Activated CD8-positive, alpha-beta memory T cell treated with anti-CD3 and anti-CD28 coated beads, Interleukin-2, amount 50 U/mL, for 24 hours (primary cell): ENCODE measurements around the gene RNPEPL1.
A peak's percentile ranks its signal among the peaks of the same experiment; 100 is the strongest.

ENCODE experiments used
- DNase-seq: peaks from one replicate; pipeline ENCODE4 v3.0.0-alpha.2; 2020; ENCODE audit errors: extremely low read depth

RNPEPL1 gene

DNA sequence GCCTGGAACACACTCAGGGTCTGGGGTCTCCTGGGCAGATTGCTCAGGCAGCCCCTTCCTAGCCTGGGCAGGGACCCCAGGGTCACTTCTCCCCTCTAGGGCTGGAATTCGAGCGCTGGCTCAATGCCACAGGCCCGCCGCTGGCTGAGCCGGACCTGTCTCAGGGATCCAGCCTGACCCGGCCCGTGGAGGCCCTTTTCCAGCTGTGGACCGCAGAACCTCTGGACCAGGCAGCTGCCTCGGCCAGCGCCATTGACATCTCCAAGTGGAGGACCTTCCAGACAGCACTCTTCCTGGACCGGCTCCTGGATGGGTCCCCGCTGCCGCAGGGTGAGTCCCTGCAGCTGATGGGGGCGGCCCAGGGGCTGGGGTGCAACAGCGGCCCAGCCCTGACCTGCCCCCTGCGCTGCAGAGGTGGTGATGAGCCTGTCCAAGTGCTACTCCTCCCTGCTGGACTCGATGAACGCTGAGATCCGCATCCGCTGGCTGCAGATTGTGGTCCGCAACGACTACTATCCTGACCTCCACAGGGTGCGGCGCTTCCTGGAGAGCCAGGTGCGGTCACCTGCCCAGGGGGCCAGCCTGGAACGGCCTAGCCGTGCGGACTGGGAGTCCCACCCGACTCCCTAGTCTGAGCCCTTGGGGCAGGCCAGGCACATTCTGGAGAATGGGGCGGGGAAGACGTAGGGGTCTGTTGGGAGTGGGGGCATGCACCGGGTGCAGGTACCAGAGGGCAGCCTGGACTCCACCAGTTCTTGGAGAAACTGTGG lies 8.3 kb downstream of the RNPEPL1 start:
- DNase-seq = no peak

DNA sequence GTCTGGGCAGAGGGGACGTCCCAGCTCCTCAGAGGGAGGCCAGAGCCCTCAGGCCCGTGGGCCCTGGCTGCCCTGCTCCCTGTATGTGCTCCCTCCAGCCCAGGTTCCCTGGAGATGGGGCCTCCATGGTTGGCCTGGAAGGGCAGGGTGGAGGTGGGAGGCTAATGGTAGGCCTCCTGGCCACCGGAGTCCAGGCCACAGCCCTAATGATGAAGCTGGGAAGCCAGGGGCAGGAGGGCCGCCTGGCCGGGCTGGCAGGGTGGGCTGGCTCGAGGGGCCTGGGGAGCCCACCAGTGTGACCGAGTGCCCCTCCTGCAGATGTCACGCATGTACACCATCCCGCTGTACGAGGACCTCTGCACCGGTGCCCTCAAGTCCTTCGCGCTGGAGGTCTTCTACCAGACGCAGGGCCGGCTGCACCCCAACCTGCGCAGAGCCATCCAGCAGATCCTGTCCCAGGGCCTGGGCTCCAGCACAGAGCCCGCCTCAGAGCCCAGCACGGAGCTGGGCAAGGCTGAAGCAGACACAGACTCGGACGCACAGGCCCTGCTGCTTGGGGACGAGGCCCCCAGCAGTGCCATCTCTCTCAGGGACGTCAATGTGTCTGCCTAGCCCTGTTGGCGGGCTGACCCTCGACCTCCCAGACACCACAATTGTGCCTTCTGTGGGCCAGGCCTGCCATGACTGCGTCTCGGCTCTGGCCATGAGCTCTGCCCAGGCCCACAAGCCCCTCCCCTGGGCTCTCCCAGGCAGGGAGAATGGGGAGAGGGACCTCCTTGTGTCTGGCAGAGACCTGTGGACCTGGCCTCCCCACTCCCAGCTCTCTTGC lies 9.2 kb downstream of the RNPEPL1 start:
- DNase-seq = no peak

DNA sequence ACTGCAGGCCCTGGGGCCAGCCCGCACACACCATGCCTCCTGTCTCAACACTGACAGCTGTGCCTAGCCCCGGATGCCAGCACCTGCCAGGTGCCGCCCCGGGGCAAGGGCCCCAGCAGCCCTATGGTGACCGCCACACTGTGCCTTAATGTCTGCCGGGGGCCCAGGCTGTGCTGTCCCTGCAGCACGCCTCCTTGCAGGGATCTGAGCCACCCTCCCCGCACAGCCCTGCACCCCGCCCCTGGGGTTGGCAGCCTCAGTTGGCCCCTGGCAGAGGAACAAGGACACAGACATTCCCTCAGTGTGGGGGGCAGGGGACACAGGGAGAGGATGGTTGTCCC lies 9.8 kb downstream of the RNPEPL1 start:
- DNase-seq = no peak

DNA sequence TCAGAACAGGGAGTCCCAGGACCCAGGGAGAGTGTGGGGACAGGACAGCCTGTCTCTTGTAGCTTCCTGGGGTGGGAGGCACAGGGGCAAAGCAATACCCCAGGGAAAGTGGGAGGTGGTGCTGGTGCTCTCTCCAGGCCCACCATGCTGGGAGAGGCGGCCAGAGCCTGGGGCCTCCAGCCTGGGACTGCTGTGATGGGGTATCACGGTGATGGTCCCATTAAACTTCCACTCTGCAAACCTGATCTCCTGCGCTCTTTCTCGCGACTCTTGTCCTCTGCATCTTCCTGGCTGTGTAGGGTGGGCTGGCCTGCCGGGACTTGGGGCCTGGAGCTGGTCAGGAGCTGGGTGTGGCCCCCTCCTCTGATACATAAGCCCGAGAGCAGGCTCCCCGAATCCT lies 10.2 kb downstream of the RNPEPL1 start:
- no peak for DNase-seq

DNA sequence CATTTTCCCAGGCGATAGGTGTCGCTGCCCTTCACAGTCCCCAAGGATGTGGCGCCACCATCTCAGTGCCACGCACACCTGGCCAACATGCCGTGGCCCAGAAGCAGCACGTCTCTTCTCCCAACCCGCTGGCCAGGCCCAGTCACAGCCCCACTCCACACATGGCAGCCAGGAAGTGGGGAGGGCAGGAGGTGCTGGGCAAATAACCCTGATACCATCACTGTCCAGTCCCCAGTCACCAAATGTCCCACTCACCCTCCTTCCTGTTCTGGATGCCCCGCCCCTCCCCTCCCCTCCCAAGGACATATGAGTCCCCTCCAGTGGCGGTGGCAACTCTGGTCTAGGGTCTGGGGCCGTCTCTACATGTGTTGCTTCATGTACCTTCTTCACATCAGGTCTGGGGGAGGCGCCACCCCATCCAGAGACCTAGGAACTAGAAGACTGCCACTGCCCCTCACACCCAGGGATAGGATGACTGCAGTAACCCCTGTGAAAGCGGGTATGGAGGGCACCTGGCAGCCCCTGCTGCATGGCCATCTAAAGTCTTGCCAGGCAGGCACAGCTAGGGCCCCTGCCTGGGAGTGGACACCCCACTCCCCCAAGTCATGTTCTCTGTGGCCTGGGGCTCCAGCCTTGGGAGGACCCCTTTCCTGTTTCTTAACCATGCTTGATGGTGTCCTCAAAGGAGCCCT lies 10.9 kb downstream of the RNPEPL1 start:
- no peak for DNase-seq

- no peak for DNase-seq
Measured at GRCh38 chr2:240579771-240580614, 11.7 kb downstream of the RNPEPL1 start.

DNA sequence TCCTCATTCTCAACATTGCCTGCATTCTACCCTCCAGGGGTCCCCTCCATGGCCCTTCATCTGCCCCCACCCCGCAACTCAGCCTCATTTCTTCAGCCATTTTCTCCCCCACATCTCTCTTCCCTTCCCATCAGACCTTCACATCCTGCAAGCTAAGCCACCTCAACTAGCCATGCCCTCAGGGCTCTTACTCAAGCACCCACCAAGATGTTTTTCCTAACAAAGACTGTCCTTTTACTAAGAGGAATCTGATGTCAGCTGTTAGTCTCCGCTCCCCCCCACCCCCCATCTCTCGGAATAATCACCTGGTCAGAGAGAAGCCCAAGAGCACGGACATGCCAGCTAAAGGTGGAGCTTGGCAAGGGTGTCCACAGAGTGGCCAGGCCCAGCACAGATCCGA lies 13.5 kb downstream of the RNPEPL1 start:
- DNase-seq = no peak

DNA sequence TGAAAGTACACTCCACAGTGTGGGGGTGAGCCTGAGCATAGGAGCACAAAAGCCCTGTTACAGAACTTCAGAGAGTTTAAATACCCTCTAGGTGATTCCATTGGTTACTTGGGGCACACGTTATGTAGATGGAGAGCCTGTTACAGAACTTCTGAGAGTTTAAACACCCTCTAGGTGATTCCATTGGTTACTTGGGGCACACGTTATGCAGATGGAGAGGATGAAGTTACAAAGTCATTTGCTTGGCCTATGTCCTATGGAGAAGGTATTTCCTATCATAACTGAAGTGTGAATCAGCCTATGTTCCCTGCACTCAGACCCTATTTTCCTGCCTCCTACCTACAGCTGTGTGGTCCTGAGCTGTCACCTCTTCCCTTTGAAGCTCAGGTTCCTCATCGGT lies 14.5 kb downstream of the RNPEPL1 start:
- no peak for DNase-seq

DNA sequence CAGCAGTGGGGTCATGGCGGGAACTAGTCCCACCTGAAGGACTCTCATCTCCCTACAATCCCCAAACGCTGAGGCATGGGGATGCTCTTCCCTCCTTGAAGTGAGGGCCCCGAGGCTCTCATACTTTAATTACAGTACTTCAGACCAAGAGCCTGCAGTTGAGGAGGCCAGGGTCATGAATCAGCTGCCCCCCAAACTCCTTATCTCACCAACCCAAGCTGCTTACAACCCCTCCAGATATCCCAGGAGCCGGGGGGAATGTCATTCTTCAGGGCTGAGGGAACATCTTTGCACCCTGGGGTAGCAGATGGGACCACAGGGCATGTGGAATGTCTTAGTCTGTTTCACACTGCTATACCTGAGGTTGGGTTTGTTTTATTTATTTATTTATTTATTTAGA lies 15.5 kb downstream of the RNPEPL1 start:
- no peak for DNase-seq

DNA sequence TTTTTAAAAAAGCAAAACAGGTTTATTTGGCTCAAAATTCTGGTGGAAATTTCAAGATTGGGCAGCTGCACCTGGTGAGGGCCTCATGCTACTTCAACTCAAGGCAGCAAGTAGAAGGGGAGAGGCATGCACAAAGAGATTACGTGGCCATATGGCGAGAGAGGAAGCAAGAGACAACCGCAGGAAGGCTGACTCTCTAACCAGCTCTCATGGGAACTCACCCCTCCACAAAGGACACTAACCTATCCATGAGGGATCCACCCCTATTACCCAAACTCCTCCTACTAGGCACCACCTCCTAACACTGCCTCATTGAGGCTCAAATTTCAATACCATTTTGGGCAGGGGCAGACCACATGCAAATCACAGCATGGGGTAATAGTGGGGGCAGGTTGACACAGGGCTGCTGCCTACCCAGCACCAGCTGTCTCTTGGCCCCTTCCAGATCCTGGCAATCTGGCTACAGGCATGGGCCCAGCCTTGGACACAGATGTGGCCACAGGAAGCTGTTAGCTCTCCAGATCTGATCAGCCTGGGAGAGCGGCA lies 16.3 kb downstream of the RNPEPL1 start:
- no peak for DNase-seq

- DNase-seq = no peak
Measured at GRCh38 chr2:240585101-240585500, 16.8 kb downstream of the RNPEPL1 start.

DNA sequence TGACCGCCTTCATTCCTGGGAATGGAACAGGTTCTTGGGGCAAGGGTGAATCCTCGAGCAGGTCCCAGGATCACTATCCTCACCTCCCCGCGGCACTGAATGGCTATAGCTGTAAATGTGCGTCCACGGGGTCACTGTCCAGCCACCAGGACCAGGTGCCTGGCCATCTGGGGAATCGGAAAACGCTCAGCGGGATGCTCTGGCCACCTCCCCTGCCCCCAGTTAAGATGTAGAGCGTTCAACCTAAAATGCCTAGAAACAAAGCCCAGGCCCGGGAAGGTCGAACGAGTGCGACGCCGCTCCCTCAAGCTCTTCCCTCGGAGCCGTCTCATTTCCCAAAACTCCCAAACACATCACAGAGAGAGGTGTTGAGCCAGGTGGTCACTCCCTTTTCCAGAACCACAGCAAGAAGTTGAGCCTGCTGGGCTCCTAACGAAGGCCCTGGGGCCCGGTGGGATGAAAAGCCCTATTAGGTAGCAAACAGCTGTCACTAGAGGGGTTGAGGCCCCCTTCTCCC lies 17.5 kb downstream of the RNPEPL1 start:
- DNase-seq = no peak

GRCh38 chr2:240586198-240586918 lies 18.1 kb downstream of the RNPEPL1 start, which contains the start of gene CAPN10:
CAPN10 (plus strand) TSS chr2:240586734; CDS start chr2:240586912, 178 bp downstream.
- DNase-seq = peak; percentile 93

- DNase-seq = no peak
Measured at GRCh38 chr2:240586919-240587800, 18.9 kb downstream of the RNPEPL1 start.

DNA sequence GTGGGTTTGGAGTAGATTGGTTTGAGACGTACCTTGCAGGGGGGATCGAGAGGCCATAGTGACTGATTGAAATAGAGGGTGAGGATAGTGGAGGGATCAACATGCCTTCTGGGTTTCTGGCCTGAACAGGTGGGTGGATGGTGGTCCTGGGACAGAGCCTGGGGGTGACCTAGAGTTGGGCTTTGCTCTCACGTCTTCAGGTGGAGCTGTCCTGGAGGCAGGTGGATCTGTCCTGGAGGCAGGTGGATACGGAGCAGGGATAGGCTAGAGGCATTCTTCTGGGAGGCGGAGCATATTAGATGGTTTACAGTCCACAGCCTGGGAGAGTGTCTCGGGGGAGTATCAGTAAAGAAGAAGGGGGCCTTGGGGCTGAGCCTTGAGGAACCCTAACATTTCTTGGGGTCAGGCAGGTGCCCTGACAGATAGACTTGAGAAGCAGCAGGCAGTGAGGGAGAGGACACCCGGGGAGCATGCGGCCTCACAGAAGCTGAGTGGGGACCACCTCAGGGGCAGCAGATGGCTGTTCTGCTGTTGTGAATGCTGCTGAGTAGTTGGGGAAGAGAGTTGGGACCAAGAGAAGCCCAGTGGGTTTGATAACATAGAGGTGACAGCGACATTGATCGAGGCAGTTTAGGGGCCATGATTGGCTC lies 19.8 kb downstream of the RNPEPL1 start:
- no peak for DNase-seq

- DNase-seq = no peak
Measured at GRCh38 chr2:240588669-240589068, 20.4 kb downstream of the RNPEPL1 start.

- no peak for DNase-seq
Measured at GRCh38 chr2:240589375-240589774, 21.1 kb downstream of the RNPEPL1 start.

- DNase-seq = no peak
Measured at GRCh38 chr2:240589850-240590525, 21.7 kb downstream of the RNPEPL1 start.
